NT2/D1 (cell line): ENCODE results near the gene ADAMTSL2.

Experiments
- DNase-seq: peaks from one replicate; pipeline ENCODE4 v3.0.0-alpha.2; 2011; ENCODE audit warnings: low read depth, low spot score
- H3K27me3 ChIP-seq: 2 replicates; pipeline ENCODE4 v1.6.0; 2011; ENCODE audit warnings: mild to moderate bottlenecking; ENCODE audit not compliant: insufficient read length, insufficient read depth
- H3K36me3 ChIP-seq: 2 replicates; pipeline ENCODE4 v1.6.1; 2011; ENCODE audit warnings: mild to moderate bottlenecking, low read length, mixed read lengths; ENCODE audit not compliant: insufficient read depth, insufficient read length
- H3K4me1 ChIP-seq: 2 replicates; pipeline ENCODE4 v1.5.1; 2011; ENCODE audit not compliant: insufficient read depth, insufficient read length
- H3K4me3 ChIP-seq: 2 replicates; pipeline ENCODE4 v1.5.1; 2011; ENCODE audit warnings: low read depth; ENCODE audit not compliant: insufficient read length
- H3K9ac ChIP-seq: 2 replicates; pipeline ENCODE4 v1.6.0; 2011; ENCODE audit warnings: low read depth; ENCODE audit not compliant: insufficient read length
- H3K9me3 ChIP-seq: 2 replicates; pipeline ENCODE4 v1.5.1; 2011; ENCODE audit warnings: mild to moderate bottlenecking, low read length; ENCODE audit not compliant: insufficient read depth
- SUZ12 ChIP-seq: IDR thresholded peaks from 2 replicates; pipeline ENCODE4 v1.6.1; 2011; ENCODE audit not compliant: insufficient read length, insufficient read depth; ENCODE audit errors: extremely low read depth
- YY1 ChIP-seq: IDR thresholded peaks from 2 replicates; pipeline ENCODE4 v1.6.1; 2011; ENCODE audit not compliant: insufficient read length, insufficient read depth
- ZNF274 ChIP-seq: IDR thresholded peaks from 2 replicates; pipeline ENCODE4 v1.6.1; 2011; ENCODE audit warnings: mild to moderate bottlenecking, low read depth, low read length

Gene ADAMTSL2

GRCh38 chr9:133528001-133528875 is 6.3 kb upstream of the ADAMTSL2 start:
- H3K27me3 ChIP-seq = peaks cover 18% of the 10 kb centered on the region
- H3K36me3 ChIP-seq = no peaks in the 10 kb centered on the region
- H3K4me3 ChIP-seq = no peak overlapping the region
- H3K9me3 ChIP-seq = no peaks in the 10 kb centered on the region
- no peak for DNase-seq
- H3K9ac ChIP-seq = peak overlapping the region; percentile 61
- peaks cover 48% of the 10 kb centered on the region for H3K4me1 ChIP-seq
- TF ChIP-seq YY1 = no peak
- TF ChIP-seq SUZ12 = no peak
- no peak for TF ChIP-seq ZNF274

DNA sequence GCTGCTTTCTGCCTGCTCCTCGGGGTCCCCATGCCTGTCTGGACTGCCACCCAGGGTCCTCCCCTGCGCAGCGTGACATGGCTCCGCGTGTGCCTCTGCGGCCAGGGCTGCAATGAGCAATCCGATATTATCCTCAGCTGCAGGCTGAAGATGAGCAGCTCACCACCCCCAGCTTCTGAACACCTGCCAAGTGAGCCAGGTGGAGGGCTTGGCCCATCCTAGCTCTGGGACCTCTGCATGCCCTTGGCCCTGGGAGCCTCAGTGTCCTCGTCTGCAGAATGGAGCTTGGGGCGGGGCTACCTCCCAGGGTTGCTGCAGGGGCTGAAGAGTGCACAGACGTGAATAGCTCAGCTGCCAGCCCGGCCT is 5.6 kb upstream of the ADAMTSL2 start:
- Histone ChIP-seq H3K9ac (peak overlapping the region; percentile 45), H3K4me3 (no peak overlapping the region), H3K9me3 (no peaks in the 10 kb centered on the region), H3K27me3 (peaks cover 24% of the 10 kb centered on the region), H3K36me3 (no peaks in the 10 kb centered on the region), H3K4me1 (peaks cover 52% of the 10 kb centered on the region)
- TF ChIP-seq SUZ12 (no peak), ZNF274 (no peak), YY1 (no peak)
- no peak for DNase-seq

DNA sequence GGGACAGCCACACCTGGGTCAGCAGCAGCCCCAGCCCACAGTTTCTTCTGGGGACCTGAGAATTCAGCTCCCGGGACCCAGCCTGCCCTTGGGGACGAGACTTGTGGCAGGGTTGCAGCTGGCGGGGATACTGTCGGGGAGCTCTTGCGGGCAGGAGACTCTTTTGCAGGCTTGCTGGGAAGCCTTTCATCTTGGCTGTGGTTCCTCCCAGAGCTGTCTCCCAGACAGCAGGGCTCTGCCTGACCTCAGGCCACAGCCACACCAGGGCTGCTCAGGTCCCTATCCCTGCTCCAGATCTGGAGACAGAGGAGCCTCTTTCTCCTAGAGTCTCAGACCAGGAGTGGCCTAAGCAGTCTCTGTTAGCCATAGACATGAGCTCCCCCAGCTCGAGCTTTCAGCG is 5.0 kb upstream of the ADAMTSL2 start:
- Histone ChIP-seq H3K4me1 (peaks cover 55% of the 10 kb centered on the region), H3K9ac (peak overlapping the region; percentile 16), H3K9me3 (no peaks in the 10 kb centered on the region), H3K4me3 (no peak overlapping the region), H3K27me3 (peaks cover 30% of the 10 kb centered on the region), H3K36me3 (no peaks in the 10 kb centered on the region)
- no peak for DNase-seq
- TF ChIP-seq ZNF274 (no peak), YY1 (no peak), SUZ12 (no peak)

- H3K9ac ChIP-seq = no peak overlapping the region
- no peak for TF ChIP-seq ZNF274
- TF ChIP-seq YY1 = no peak
- TF ChIP-seq SUZ12 = no peak
- no peak for DNase-seq
- peaks cover 34% of the 10 kb centered on the region for H3K27me3 ChIP-seq
- H3K9me3 ChIP-seq = no peaks in the 10 kb centered on the region
- peaks cover 55% of the 10 kb centered on the region for H3K4me1 ChIP-seq
- no peaks in the 10 kb centered on the region for H3K36me3 ChIP-seq
- H3K4me3 ChIP-seq = no peak overlapping the region
Observed at GRCh38 chr9:133529874-133530273, 4.6 kb upstream of the ADAMTSL2 start.

DNA sequence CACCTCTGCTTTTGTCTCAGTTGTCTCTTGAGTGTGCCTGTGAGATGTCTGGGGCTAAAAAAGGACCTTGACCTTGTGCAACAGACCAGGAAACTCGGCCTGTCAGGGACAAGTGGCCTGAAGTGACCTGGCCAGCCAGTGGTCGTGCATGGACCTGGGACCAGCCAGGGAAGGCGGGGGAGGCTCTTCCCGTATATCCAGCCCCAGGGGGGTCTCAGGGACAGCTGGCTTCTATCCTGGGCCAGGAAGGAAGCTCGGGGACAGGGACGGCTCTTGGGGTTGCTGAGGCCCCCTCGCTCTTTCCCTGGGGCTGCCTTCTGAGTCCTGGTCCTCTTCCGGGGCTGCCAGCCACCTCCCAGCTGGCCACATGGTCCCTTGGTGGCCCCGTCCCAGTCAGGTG is 3.2 kb upstream of the ADAMTSL2 start:
- DNase-seq = no peak
- H3K9me3 ChIP-seq = no peaks in the 10 kb centered on the region
- no peak for TF ChIP-seq YY1
- no peak for TF ChIP-seq ZNF274
- no peak for TF ChIP-seq SUZ12
- H3K9ac ChIP-seq = no peak overlapping the region
- no peak overlapping the region for H3K4me3 ChIP-seq
- H3K36me3 ChIP-seq = no peaks in the 10 kb centered on the region
- peaks cover 51% of the 10 kb centered on the region for H3K4me1 ChIP-seq
- H3K27me3 ChIP-seq = peaks cover 44% of the 10 kb centered on the region

- Histone ChIP-seq H3K4me3 (no peak overlapping the region), H3K9ac (peak overlapping the region; percentile 32), H3K27me3 (peaks cover 44% of the 10 kb centered on the region), H3K36me3 (no peaks in the 10 kb centered on the region), H3K4me1 (peaks cover 37% of the 10 kb centered on the region), H3K9me3 (no peaks in the 10 kb centered on the region)
- no peak for TF ChIP-seq ZNF274
- no peak for TF ChIP-seq SUZ12
- peak; percentile 70 for DNase-seq
Observed at GRCh38 chr9:133532937-133533668, 1.4 kb upstream of the ADAMTSL2 start.

DNA sequence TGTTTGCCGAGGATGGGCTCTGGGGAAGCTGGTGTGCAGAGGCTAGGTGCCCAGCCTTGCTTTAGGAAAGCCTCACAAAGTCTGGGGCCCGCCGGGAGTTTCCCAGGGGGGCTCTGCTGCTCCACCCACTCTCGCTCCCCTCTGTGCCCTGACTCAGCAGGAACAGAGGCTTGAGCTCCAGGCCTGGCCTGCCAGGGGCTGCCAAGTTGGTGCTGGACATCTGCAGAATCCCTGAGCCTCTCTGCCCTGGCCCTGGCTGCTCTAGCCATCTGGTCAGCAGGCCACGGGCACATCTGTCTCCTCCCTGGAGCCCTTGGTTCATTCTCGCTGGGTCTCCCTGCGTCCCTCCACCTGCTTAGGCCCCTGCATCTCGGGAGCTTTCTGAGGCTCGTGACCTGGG is 647 bp upstream of the ADAMTSL2 start:
- Histone ChIP-seq H3K27me3 (peaks cover 42% of the 10 kb centered on the region), H3K36me3 (no peaks in the 10 kb centered on the region), H3K4me3 (peak overlapping the region; percentile 33), H3K9me3 (no peaks in the 10 kb centered on the region), H3K4me1 (peaks cover 36% of the 10 kb centered on the region), H3K9ac (peak overlapping the region; percentile 71)
- TF ChIP-seq ZNF274 = no peak
- TF ChIP-seq YY1 = no peak
- TF ChIP-seq SUZ12 = no peak
- DNase-seq = no peak
